GM12873 (cell line): ENCODE measurements around the gene ABHD18.

Experiments used
- CTCF ChIP-seq: IDR thresholded peaks from 2 replicates; pipeline ENCODE4 v1.5.1; 2012; ENCODE audit warnings: low read depth, mild to moderate bottlenecking, moderate library complexity, low read length, control low read depth; ENCODE audit not compliant: insufficient read depth; ENCODE audit errors: missing control alignments

ABHD18 gene

GRCh38 chr4:128060699-128061565, 95.7 kb downstream of the ABHD18 start, which contains the start of gene LARP1B:
Gene LARP1B, plus strand, starts transcription at chr4:128061312. Its CDS starts 13,640 bp downstream, at chr4:128074952.
- no peak for TF ChIP-seq CTCF

DNA sequence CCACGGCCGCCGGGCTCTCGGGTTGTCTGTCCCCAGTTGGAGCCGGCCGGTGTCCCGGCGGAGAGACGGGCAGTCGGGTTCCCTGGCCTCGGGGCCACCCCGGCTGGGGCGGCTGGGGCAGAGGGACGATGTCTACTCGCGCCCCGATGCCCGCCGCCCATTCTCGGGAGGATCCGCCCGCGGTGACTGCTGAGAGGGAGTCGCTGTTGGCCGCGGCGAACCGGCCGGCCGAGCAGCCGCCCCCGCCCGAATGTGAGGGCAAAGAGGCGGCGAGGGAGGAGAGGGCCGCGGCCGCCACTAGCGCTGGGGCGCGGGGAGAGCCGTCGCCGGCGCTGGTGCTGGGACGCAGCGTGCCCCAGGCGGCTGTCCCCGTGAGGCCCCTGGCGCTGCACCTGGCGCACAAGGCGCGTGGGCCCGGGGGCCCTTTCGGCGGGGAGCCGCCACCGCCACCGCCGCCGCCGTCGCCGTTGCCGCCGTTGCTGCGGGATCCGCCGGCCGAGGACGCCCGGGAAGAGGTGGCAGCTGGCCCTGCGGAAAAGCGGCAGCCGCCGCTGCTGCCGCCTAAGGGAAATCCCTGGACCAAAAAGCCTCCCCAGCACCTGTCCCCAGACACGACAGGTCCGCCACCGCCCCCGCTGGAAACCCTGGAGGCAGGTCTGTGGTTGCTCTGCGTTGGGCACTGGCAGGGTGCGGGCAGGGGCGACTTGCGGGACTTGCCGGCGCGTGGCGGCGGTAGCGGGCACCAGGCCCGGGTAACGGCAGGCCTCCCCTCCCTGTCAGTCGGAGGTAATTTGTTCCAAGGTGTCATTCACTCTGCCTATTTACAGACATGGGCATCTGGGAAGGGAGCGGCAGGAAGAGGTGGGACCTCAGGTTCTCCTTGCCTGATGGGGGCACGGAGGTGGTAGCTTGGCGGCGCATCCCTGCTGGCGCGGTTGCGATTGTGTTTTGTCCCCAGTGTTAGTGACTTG, 96.6 kb downstream of the ABHD18 start:
- peak; percentile 24 for TF ChIP-seq CTCF

DNA sequence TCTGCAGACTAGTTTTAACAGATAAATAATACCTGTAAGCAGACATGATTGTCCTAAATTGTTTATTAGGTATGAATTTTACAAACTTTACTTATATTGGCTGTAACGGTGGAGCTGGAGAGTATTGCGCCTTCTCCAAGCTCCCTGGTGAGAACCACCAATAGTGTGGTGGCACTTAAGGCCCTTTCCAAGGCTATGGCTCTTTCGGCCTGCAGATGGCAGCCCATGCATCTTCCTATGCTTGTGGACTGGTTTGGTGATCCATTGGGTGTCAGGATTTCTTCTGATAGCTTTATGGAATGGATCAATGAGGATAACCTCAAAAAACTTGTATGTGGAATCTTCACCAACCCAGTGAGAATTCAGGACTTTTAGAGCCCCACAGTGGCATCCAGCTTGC, 103.7 kb downstream of the ABHD18 start:
- peak; percentile 45 for TF ChIP-seq CTCF

DNA sequence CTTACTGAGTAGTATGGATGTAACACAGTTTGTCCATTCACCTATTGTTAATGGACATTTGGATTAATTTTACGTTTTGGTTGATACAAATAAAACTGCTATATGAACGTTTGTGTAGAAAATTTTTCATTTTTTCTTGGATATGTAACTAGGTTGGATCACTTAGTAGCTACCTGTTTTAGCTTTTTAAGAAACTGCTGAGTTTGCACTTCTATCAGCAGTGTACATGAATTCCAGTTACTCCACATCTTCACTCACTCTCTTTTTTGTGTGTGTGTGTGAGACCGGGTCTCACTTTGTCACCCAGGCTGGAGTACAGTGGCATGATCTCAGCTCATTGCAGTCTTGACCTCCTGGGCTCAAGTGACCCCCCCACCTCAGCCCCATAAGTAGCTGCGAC, 111.3 kb downstream of the ABHD18 start:
- TF ChIP-seq CTCF: no peak
